NCI-H2196 (cell line): ENCODE data around the gene OSCP1.
"Not testable (repeated sequence)": the region's sequence is repeated elsewhere in the genome, so short reads cannot be mapped to it uniquely, and the experiment has no call there.

Experiments
- DNase-seq: peaks from one replicate; lab custom pipeline; 2025; ENCODE audit not compliant: unreplicated experiment; lab: John Stamatoyannopoulos, UW

OSCP1 gene

GRCh38 chr1:36450270-36450918, at the start of gene OSCP1:
TSS of gene OSCP1 (minus strand) at chr1:36450451. CDS start at chr1:36450369, 82 bp downstream.
- peak; percentile 97 for DNase-seq

GRCh38 chr1:36497207-36497606, 47.0 kb upstream of the OSCP1 start:
- DNase-seq: no peak

- no peak for DNase-seq
Measured at GRCh38 chr1:36494971-36495370, 44.7 kb upstream of the OSCP1 start.

- DNase-seq: no peak
Measured at GRCh38 chr1:36493524-36493923, 43.3 kb upstream of the OSCP1 start.

- DNase-seq: no peak
Measured at GRCh38 chr1:36492491-36492890, 42.2 kb upstream of the OSCP1 start.

GRCh38 chr1:36489258-36490051, 39.2 kb upstream of the OSCP1 start:
- DNase-seq: not testable (repeated sequence)

- DNase-seq: no peak
Measured at GRCh38 chr1:36487906-36488305, 37.7 kb upstream of the OSCP1 start.

- not testable (repeated sequence) for DNase-seq
Measured at GRCh38 chr1:36487336-36487725, 37.1 kb upstream of the OSCP1 start.

- peak; percentile 92 for DNase-seq
Measured at GRCh38 chr1:36486439-36487335, 36.4 kb upstream of the OSCP1 start.

- DNase-seq: no peak
Measured at GRCh38 chr1:36486093-36486438, 35.8 kb upstream of the OSCP1 start.

- no peak for DNase-seq
Measured at GRCh38 chr1:36484099-36484498, 33.8 kb upstream of the OSCP1 start.

- DNase-seq: no peak
Measured at GRCh38 chr1:36482724-36483388, 32.6 kb upstream of the OSCP1 start, which contains the start of gene CSF3R. TSS of gene CSF3R (minus strand) at chr1:36482913. CDS start at chr1:36479496, 3,417 bp downstream.

- DNase-seq: no peak
Measured at GRCh38 chr1:36481771-36482723, 31.8 kb upstream of the OSCP1 start.

GRCh38 chr1:36481091-36481490, 30.8 kb upstream of the OSCP1 start:
- no peak for DNase-seq

GRCh38 chr1:36480161-36480560, 29.9 kb upstream of the OSCP1 start:
- no peak for DNase-seq

- no peak for DNase-seq
Measured at GRCh38 chr1:36479505-36480051, 29.3 kb upstream of the OSCP1 start.

GRCh38 chr1:36477615-36478014, 27.4 kb upstream of the OSCP1 start:
- DNase-seq: not testable (repeated sequence)

- no peak for DNase-seq
Measured at GRCh38 chr1:36476945-36477344, 26.7 kb upstream of the OSCP1 start.

GRCh38 chr1:36475910-36476604, 25.8 kb upstream of the OSCP1 start:
- DNase-seq: no peak
